Calu3 (cell line): ENCODE results near the gene TMEM170B. TPM values are rescaled to one million over a fixed set of nuclear protein-coding genes. Genes with fewer than 3 reads are reported as not detected.

Experiments used
- BruUV-seq: library from RNA; stranded (reverse); fragments of 400-500 nt; replicated peaks from 2 replicates; lab custom pipeline; 2021; lab: Mats Ljungman, UMichigan
- CTCF ChIA-PET: fragments of 300-600 bp; sonication (Branson Sonifier 250); formaldehyde crosslinking; loops from one replicate; lab custom pipeline; 2022; ENCODE audit warnings: antibody characterized with exemption; lab: Charles Lee
- DNase-seq: peaks from one replicate; pipeline ENCODE4 v3.0.0; 2022
- H3K27ac Mint-ChIP-seq: one replicate; pipeline ENCODE4 v1.8.0; 2022; ENCODE audit warnings: mixed read lengths; ENCODE audit not compliant: unreplicated experiment
- H3K27me3 Mint-ChIP-seq: one replicate; pipeline ENCODE4 v1.8.0; 2022; ENCODE audit warnings: mixed read lengths; ENCODE audit not compliant: unreplicated experiment
- H3K36me3 Mint-ChIP-seq: one replicate; pipeline ENCODE4 v1.8.0; 2022; ENCODE audit warnings: mild to moderate bottlenecking, moderate library complexity, mixed read lengths; ENCODE audit not compliant: insufficient read depth, unreplicated experiment
- H3K4me1 Mint-ChIP-seq: one replicate; pipeline ENCODE4 v1.8.0; 2022; ENCODE audit warnings: mild to moderate bottlenecking, low read depth, mixed read lengths; ENCODE audit not compliant: unreplicated experiment
- H3K4me3 Mint-ChIP-seq: one replicate; pipeline ENCODE4 v1.8.0; 2022; ENCODE audit warnings: mild to moderate bottlenecking, low read depth, moderate library complexity, mixed read lengths; ENCODE audit not compliant: unreplicated experiment
- H3K9me3 Mint-ChIP-seq: one replicate; pipeline ENCODE4 v1.8.0; 2022; ENCODE audit warnings: low read depth, mixed read lengths; ENCODE audit not compliant: unreplicated experiment
- CTCF ChIP-seq: fragments of 200-600 bp; IDR thresholded peaks from one replicate; pipeline ENCODE4 v1.8.0; 2022; ENCODE audit warnings: antibody characterized with exemption; ENCODE audit not compliant: unreplicated experiment
- intact Hi-C: fragments of 100-400 bp; cut with micrococcal nuclease; formaldehyde crosslinking; loops from one replicate; pipeline ENCODE4 v1.10.0; 2022; ENCODE audit not compliant: unreplicated experiment
- total RNA-seq: library from RNA; stranded (reverse); gene quantifications from 2 replicates; pipeline ENCODE4 v1.2.3, GENCODE V29; 2022

TMEM170B gene
- total RNA-seq, 1 experiment from 2014 or later, result 2.2 TPM

GRCh38 chr6:11563793-11564192, 26.2 kb downstream of the TMEM170B start:
- H3K9me3 Mint-ChIP-seq, result no peaks in the 10 kb centered on the region
- no peaks in the 10 kb centered on the region for H3K36me3 Mint-ChIP-seq
- intact Hi-C loops, result no loop called here
- no TSS peak for BruUV-seq
- no peak overlapping the region for H3K27ac Mint-ChIP-seq
- H3K27me3 Mint-ChIP-seq, result no peaks in the 10 kb centered on the region
- H3K4me1 Mint-ChIP-seq, result no peaks in the 10 kb centered on the region
- no peak overlapping the region for H3K4me3 Mint-ChIP-seq
- CTCF ChIA-PET, result no interaction called here
- no peak for TF ChIP-seq CTCF
- no peak for DNase-seq

GRCh38 chr6:11566609-11567008, 29.1 kb downstream of the TMEM170B start:
- no peak for TF ChIP-seq CTCF
- H3K36me3 Mint-ChIP-seq, result no peaks in the 10 kb centered on the region
- DNase-seq, result no peak

GRCh38 chr6:11571073-11571472, 33.5 kb downstream of the TMEM170B start:
- no peak for TF ChIP-seq CTCF
- Mint-ChIP-seq H3K9me3 (no peaks in the 10 kb centered on the region), H3K27ac (no peak overlapping the region), H3K4me1 (no peaks in the 10 kb centered on the region), H3K27me3 (no peaks in the 10 kb centered on the region), H3K4me3 (no peak overlapping the region), H3K36me3 (no peaks in the 10 kb centered on the region)
- no TSS peak for BruUV-seq
- intact Hi-C loops, result no loop called here
- CTCF ChIA-PET, result interaction anchor here (0.6 kb wide), 1 partner anchor 518 kb away, joined by 3 read pairs; no protein-coding TSS in a partner anchor
- DNase-seq, result no peak

More at GRCh38 chr6:11566609-11567008, 29.1 kb downstream of the TMEM170B start:
- H3K9me3 Mint-ChIP-seq, result no peaks in the 10 kb centered on the region
- BruUV-seq, result no TSS peak
- no peaks in the 10 kb centered on the region for H3K4me1 Mint-ChIP-seq
- no peaks in the 10 kb centered on the region for H3K27me3 Mint-ChIP-seq
- CTCF ChIA-PET, result no interaction called here
- no peak overlapping the region for H3K27ac Mint-ChIP-seq
- intact Hi-C loops, result no loop called here
- no peak overlapping the region for H3K4me3 Mint-ChIP-seq

- BruUV-seq, result no TSS peak
Measured at GRCh38 chr6:11575408-11576033, 38.0 kb downstream of the TMEM170B start.

More at GRCh38 chr6:11575408-11576033, 38.0 kb downstream of the TMEM170B start:
- H3K9me3 Mint-ChIP-seq, result no peaks in the 10 kb centered on the region
- intact Hi-C loops, result loop anchor here (1.0 to 5.0 kb wide), 3 partner anchors 78 to 624 kb away; no protein-coding TSS in a partner anchor
- no peak overlapping the region for H3K4me3 Mint-ChIP-seq
- DNase-seq, result peak; percentile 55
- no peaks in the 10 kb centered on the region for H3K27me3 Mint-ChIP-seq
- no peaks in the 10 kb centered on the region for H3K36me3 Mint-ChIP-seq
- H3K27ac Mint-ChIP-seq, result no peak overlapping the region
- H3K4me1 Mint-ChIP-seq, result no peaks in the 10 kb centered on the region
- peak; percentile 70 for TF ChIP-seq CTCF
- CTCF ChIA-PET, result interaction anchor here (0.5 to 1.4 kb wide), 5 partner anchors 477 to 624 kb away, joined by 3 to 6 read pairs (median 5); no protein-coding TSS in a partner anchor
